Activated CD4-positive, alpha-beta T cell treated with anti-CD3 and anti-CD28 coated beads, Interleukin-2, amount 10 ng/mL, durations not matched to agents 24 days and 14 days (primary cell): Measurements from ENCODE around the gene TMSB4X. TPM values are rescaled to one million over a fixed set of nuclear protein-coding genes. Genes with fewer than 3 reads are reported as not detected.

ENCODE experiments used
- DNase-seq: peaks from one replicate; pipeline ENCODE4 v3.0.0; 2022
- H3K27ac Mint-ChIP-seq: one replicate; pipeline ENCODE4 v1.8.0; 2022; ENCODE audit warnings: mild to moderate bottlenecking, mixed read lengths
- H3K27me3 Mint-ChIP-seq: one replicate; pipeline ENCODE4 v1.8.0; 2022; ENCODE audit warnings: mixed read lengths
- H3K36me3 Mint-ChIP-seq: one replicate; pipeline ENCODE4 v1.8.0; 2022; ENCODE audit warnings: low read depth, mild to moderate bottlenecking, mixed read lengths
- H3K4me1 Mint-ChIP-seq: one replicate; pipeline ENCODE4 v1.8.0; 2021; ENCODE audit warnings: mixed read lengths
- H3K4me3 Mint-ChIP-seq: one replicate; pipeline ENCODE4 v1.8.0; 2022; ENCODE audit warnings: mild to moderate bottlenecking, moderate library complexity, mixed read lengths
- H3K9me3 Mint-ChIP-seq: one replicate; pipeline ENCODE4 v1.8.0; 2021; ENCODE audit warnings: mixed read lengths
- intact Hi-C: fragments of 100-400 bp; cut with micrococcal nuclease; formaldehyde crosslinking; loops from one replicate; pipeline ENCODE4 v1.15.1; 2023
- total RNA-seq: library from RNA; stranded (reverse); gene quantifications from 2 replicates; pipeline ENCODE4 v1.2.3, GENCODE V29; 2022

TMSB4X gene
- total RNA-seq, 1 donor from 2014 or later, result 5,263 TPM

DNA sequence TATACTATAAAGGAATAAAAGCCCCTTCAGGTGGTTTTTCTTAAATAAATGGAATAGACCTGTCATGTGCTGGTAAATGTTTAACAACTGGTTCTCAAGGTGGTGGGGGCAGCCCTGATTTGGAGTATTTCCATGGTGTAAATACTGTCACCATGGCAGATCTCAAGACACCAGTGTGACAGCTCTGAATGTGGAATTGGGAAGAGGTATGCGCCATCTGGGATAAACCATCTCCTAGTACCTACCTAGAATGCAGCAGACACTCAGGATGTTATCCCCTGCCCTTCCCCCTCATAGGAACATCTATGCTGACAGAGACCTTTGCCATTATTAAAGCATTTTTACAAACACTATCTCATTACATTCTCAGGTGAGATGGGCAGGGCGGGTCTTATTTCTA, 26.4 kb upstream of the TMSB4X start:
- Mint-ChIP-seq H3K9me3 (no peaks in the 10 kb centered on the region), H3K36me3 (no peaks in the 10 kb centered on the region), H3K27ac (peak overlapping the region; percentile 96), H3K4me3 (peak overlapping the region; percentile 87), H3K4me1 (peaks cover 60% of the 10 kb centered on the region), H3K27me3 (no peaks in the 10 kb centered on the region)
- intact Hi-C loops, result loop anchor here (5.0 kb wide), 2 partner anchors 219 to 1079 kb away; partner anchors contain the start of gene GEMIN8
- peak; percentile 54 for DNase-seq

DNA sequence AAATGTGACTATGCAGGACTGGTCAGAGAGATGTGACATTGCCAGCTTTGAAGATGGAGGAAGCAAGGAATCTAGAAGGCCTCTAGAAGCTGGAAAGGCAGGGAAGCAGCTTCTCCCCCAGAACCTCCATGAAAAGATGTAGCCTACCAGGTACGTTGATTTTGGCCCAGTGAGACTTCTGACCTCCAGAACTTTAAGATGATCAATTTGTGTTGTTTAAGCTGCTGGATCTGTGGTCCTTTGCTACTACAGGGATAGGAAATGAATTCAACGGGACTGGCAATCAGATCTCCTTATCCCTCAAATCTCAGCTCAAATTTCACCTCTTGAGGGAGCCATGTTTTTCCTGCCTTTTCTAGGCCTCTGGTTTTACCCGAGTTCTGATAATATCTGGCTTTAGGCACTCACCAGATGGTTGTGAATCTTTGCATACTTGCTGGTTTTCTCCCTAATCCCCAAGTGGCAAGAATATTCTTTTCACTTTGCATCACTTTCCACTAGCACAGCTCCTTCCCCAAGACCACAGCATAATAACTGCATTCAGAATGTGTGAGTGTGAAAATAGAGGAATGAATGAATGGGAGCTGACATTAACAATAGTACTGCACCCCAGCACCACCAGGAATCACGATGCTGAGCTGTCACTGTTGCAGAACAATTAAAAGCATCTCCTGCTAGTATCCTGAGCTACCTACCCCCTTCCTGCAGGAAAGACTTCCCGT, 25.5 kb upstream of the TMSB4X start:
- Mint-ChIP-seq H3K4me1 (peaks cover 60% of the 10 kb centered on the region), H3K27me3 (no peaks in the 10 kb centered on the region), H3K36me3 (no peaks in the 10 kb centered on the region), H3K9me3 (no peaks in the 10 kb centered on the region), H3K4me3 (peak overlapping the region; percentile 87), H3K27ac (peak overlapping the region; percentile 96)
- intact Hi-C loops, result loop anchor here (5.0 kb wide), 2 partner anchors 218 to 1078 kb away; partner anchors contain the start of gene GEMIN8
- DNase-seq, result peak; percentile 54

GRCh38 chrX:12949927-12950656, 24.8 kb upstream of the TMSB4X start:
- H3K9me3 Mint-ChIP-seq, result no peaks in the 10 kb centered on the region

GRCh38 chrX:12950851-12951594, 23.9 kb upstream of the TMSB4X start:
- peak; percentile 92 for DNase-seq
- Mint-ChIP-seq H3K27me3 (no peaks in the 10 kb centered on the region), H3K9me3 (no peaks in the 10 kb centered on the region), H3K4me1 (peaks cover 63% of the 10 kb centered on the region), H3K27ac (peak overlapping the region; percentile 96), H3K4me3 (peak overlapping the region; percentile 87), H3K36me3 (no peaks in the 10 kb centered on the region)
- intact Hi-C loops, result loop anchor here (1.0 to 10.0 kb wide), 8 partner anchors 22 to 1186 kb away; partner anchors contain the start of genes OFD1 and TRAPPC2

More at GRCh38 chrX:12949927-12950656, 24.8 kb upstream of the TMSB4X start:
- peak; percentile 95 for DNase-seq
- Mint-ChIP-seq H3K4me1 (peaks cover 62% of the 10 kb centered on the region), H3K4me3 (peak overlapping the region; percentile 87), H3K27me3 (no peaks in the 10 kb centered on the region), H3K36me3 (no peaks in the 10 kb centered on the region), H3K27ac (peak overlapping the region; percentile 96)
- intact Hi-C loops, result loop anchor here (2.0 to 10.0 kb wide), 8 partner anchors 37 to 1185 kb away; partner anchors contain the start of genes GEMIN8, OFD1 and TRAPPC2

GRCh38 chrX:12951595-12951975, 23.3 kb upstream of the TMSB4X start:
- H3K4me1 Mint-ChIP-seq, result peaks cover 64% of the 10 kb centered on the region
- peak; percentile 74 for DNase-seq
- H3K27me3 Mint-ChIP-seq, result no peaks in the 10 kb centered on the region
- H3K27ac Mint-ChIP-seq, result peak overlapping the region; percentile 96
- intact Hi-C loops, result loop anchor here (1.0 to 10.0 kb wide), 8 partner anchors 22 to 1187 kb away; partner anchors contain the start of genes OFD1 and TRAPPC2
- H3K4me3 Mint-ChIP-seq, result peak overlapping the region; percentile 87
- H3K9me3 Mint-ChIP-seq, result no peaks in the 10 kb centered on the region
- H3K36me3 Mint-ChIP-seq, result no peaks in the 10 kb centered on the region

DNA sequence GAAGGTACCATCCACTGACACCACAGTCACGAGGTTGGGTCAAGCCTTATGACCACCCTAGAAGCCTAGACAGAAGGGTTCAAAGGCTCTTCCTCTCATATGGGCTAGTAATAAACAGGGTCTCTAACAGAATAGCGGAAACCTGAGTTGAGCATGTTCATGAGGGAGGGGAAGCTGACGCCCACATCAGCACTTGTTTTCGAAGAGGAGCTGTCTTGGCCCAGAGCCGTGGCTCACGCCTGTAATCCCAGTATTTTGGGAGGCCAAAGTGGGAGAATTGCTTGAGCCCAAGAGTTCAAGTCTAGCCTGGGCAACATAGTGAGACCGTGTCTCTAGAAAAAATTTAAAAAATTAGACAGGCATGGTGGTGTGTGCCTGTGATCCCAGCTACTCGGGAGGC, 21.5 kb upstream of the TMSB4X start:
- peak overlapping the region; percentile 76 for H3K4me3 Mint-ChIP-seq
- no peaks in the 10 kb centered on the region for H3K27me3 Mint-ChIP-seq
- DNase-seq, result peak; percentile 60
- peak overlapping the region; percentile 97 for H3K27ac Mint-ChIP-seq
- H3K9me3 Mint-ChIP-seq, result no peaks in the 10 kb centered on the region
- peaks cover 59% of the 10 kb centered on the region for H3K4me1 Mint-ChIP-seq
- H3K36me3 Mint-ChIP-seq, result no peaks in the 10 kb centered on the region
- intact Hi-C loops, result loop anchor here (5.0 to 10.0 kb wide), 5 partner anchors 34 to 1189 kb away; partner anchors contain the start of genes OFD1 and TRAPPC2

DNA sequence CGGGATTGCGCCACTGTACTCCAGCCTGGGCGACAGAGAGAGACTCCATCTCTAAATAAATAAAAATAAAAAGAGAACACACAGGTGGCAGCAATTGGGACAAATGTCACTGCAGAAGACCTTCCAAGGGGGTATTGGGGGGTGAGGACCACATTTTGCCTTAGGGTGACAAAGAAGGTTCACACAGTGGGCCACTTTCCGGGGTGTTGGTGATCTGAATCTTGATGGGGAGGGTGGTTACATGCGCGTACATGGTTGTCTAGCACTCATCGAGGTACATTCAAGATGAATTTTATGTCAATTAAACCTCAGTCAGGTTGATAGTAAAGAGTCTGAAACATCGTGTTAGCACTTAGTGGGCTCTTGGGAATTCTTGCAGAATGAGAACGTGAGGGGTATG, 20.5 kb upstream of the TMSB4X start:
- Mint-ChIP-seq H3K27ac (peak overlapping the region; percentile 97), H3K27me3 (no peaks in the 10 kb centered on the region), H3K4me1 (peaks cover 55% of the 10 kb centered on the region), H3K9me3 (no peaks in the 10 kb centered on the region), H3K36me3 (peaks cover 2% of the 10 kb centered on the region), H3K4me3 (peak overlapping the region; percentile 86)
- DNase-seq, result peak; percentile 59
- intact Hi-C loops, result loop anchor here (5.0 to 10.0 kb wide), 5 partner anchors 33 to 1190 kb away; partner anchors contain the start of genes OFD1 and TRAPPC2

GRCh38 chrX:12954981-12955380, 19.9 kb upstream of the TMSB4X start:
- intact Hi-C loops, result loop anchor here (5.0 to 10.0 kb wide), 5 partner anchors 32 to 1190 kb away; partner anchors contain the start of genes OFD1 and TRAPPC2
- Mint-ChIP-seq H3K27me3 (no peaks in the 10 kb centered on the region), H3K9me3 (no peaks in the 10 kb centered on the region), H3K4me3 (peak overlapping the region; percentile 86), H3K4me1 (peaks cover 54% of the 10 kb centered on the region), H3K36me3 (peaks cover 2% of the 10 kb centered on the region), H3K27ac (peak overlapping the region; percentile 97)
- peak; percentile 65 for DNase-seq

DNA sequence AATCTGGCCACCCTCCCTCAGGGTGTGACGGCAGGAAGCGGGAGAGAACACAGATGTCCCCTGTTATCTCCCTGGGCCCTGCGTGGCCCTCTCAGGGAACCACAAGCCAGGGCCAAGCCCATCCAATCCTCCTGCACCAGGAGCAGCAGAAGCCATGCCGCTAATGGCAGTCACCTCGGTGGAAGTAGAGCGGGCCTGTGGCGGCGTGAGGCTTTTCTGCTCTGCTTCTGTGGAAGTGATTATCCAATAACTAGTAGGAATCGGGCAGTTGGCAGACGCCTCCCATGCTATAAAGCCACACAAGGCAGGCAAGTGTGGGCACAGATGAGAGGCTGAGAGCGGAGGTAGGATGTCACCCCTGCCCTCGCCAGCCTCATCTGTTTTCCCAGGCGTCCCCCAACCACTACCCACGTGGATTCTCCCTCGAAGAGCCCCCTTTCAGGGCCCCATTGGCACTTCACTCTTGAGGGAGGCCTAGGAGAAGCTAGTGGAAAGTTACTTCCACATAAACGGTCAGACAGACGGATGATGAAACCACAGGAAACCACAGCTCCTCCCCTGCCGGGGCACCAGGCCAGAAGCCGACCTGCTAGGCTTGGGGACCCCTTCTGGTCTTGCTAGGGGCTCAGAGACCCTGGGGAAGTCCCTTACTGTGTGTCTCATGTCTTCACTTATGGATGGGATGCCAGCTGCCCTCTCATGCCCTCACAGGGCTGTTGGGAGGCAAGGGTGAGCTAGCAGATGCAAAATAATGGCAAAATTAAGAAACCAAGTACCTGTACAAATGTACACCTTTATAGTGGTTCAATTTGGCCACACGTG, 18.8 kb upstream of the TMSB4X start:
- DNase-seq, result peak; percentile 90
- Mint-ChIP-seq H3K27me3 (no peaks in the 10 kb centered on the region), H3K27ac (peak overlapping the region; percentile 98), H3K4me1 (peaks cover 51% of the 10 kb centered on the region), H3K36me3 (peaks cover 2% of the 10 kb centered on the region), H3K4me3 (peak overlapping the region; percentile 90), H3K9me3 (no peaks in the 10 kb centered on the region)
- intact Hi-C loops, result loop anchor here (1.0 to 10.0 kb wide), 5 partner anchors 14 to 1191 kb away; partner anchors contain the start of genes OFD1 and TRAPPC2

DNA sequence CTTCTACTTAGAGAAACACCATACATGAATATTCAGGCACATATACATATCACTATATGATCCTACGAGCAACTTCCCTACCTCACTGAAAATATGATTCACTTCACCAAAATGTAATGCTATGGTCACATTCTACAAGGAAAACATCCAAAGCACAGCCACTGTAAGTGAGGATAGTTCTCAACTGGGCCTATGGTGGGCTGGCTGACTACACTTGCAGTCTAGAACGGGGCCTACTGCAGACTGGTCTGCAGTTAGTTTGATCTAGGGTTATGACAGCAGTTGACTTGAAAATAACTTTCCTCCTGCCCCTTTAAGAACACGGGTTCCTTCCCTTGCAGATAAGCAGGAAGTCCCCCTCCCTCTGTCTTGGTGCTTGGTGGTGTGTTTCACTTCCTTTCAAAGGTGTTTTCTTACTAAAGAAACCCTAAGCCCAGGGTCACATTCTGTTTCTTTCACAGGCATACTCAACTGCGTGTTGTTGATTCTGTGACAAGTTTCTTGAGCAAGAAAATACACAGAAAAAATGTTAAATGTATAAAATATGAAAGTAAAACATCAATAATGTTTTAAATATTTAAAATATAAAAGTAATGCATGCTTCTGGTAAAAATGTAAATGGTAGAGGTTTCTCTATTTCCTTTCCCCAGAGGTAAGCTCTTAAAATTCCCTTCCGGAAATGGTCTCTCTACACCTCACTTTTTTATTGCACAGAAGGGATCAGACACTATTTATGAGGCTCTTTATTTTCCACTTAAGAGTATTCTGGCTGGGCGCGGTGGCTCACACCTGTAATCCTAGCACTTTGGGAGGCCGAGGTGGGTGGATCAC, 18.0 kb upstream of the TMSB4X start:
- DNase-seq, result peak; percentile 88
- peak overlapping the region; percentile 90 for H3K4me3 Mint-ChIP-seq
- intact Hi-C loops, result loop anchor here (1.0 to 10.0 kb wide), 5 partner anchors 13 to 1192 kb away; partner anchors contain the start of genes OFD1 and TRAPPC2
- peak overlapping the region; percentile 98 for H3K27ac Mint-ChIP-seq
- peaks cover 4% of the 10 kb centered on the region for H3K36me3 Mint-ChIP-seq
- H3K9me3 Mint-ChIP-seq, result no peaks in the 10 kb centered on the region
- peaks cover 54% of the 10 kb centered on the region for H3K4me1 Mint-ChIP-seq
- H3K27me3 Mint-ChIP-seq, result no peaks in the 10 kb centered on the region

DNA sequence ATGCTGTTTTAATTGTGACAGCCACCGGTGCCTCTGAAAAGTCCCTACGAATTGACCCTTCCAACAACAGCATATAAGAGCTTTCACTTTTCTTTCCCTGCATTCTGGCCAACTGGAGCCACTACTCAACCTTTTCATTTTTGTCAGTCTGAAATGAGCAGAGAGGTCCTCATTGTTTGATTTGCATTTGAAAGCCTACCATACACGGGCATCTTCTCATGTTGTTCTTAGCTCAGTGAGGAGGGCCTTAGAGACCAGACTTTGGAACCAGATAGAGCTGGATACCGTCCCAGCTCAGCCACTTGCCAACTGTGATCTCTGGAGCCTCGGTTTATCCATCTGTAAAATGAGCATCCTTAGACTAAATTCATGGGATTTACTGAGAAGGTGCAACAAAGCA, 16.9 kb upstream of the TMSB4X start:
- peak overlapping the region; percentile 96 for H3K27ac Mint-ChIP-seq
- H3K27me3 Mint-ChIP-seq, result no peaks in the 10 kb centered on the region
- H3K4me3 Mint-ChIP-seq, result peak overlapping the region; percentile 84
- peaks cover 4% of the 10 kb centered on the region for H3K36me3 Mint-ChIP-seq
- no peaks in the 10 kb centered on the region for H3K9me3 Mint-ChIP-seq
- peak; percentile 59 for DNase-seq
- peaks cover 50% of the 10 kb centered on the region for H3K4me1 Mint-ChIP-seq
- intact Hi-C loops, result loop anchor here (1.0 to 10.0 kb wide), 4 partner anchors 8 to 1193 kb away; partner anchors contain the start of genes OFD1 and TRAPPC2

GRCh38 chrX:12958461-12958860, 16.4 kb upstream of the TMSB4X start:
- intact Hi-C loops, result loop anchor here (1.0 to 10.0 kb wide), 4 partner anchors 8 to 1194 kb away; partner anchors contain the start of genes OFD1 and TRAPPC2
- Mint-ChIP-seq H3K4me1 (peaks cover 46% of the 10 kb centered on the region), H3K9me3 (no peaks in the 10 kb centered on the region), H3K27me3 (no peaks in the 10 kb centered on the region), H3K4me3 (no peak overlapping the region), H3K27ac (peak overlapping the region; percentile 96), H3K36me3 (peaks cover 4% of the 10 kb centered on the region)
- DNase-seq, result peak; percentile 55
